Ishikawa (cell line): ENCODE results near the gene RRBP1.

ENCODE experiments used
- CEBPB ChIP-seq: IDR thresholded peaks from 2 replicates; pipeline ENCODE4 v1.6.1; 2012
- CREB1 ChIP-seq: IDR thresholded peaks from 2 replicates; pipeline ENCODE4 v1.6.1; 2012; ENCODE audit warnings: low read depth
- EGR1 ChIP-seq: IDR thresholded peaks from 2 replicates; pipeline ENCODE4 v1.6.1; 2012
- EP300 ChIP-seq: IDR thresholded peaks from 2 replicates; pipeline ENCODE4 v1.6.1; 2012; ENCODE audit warnings: borderline replicate concordance
- FOXM1 ChIP-seq: IDR thresholded peaks from 2 replicates; pipeline ENCODE4 v1.6.1; 2012; ENCODE audit warnings: low read depth, borderline replicate concordance
- RAD21 ChIP-seq: IDR thresholded peaks from 2 replicates; pipeline ENCODE4 v1.6.1; 2012; ENCODE audit warnings: low read depth
- TAF1 ChIP-seq: IDR thresholded peaks from 2 replicates; pipeline ENCODE4 v1.6.1; 2012; ENCODE audit warnings: low read depth, mild to moderate bottlenecking
- TCF12 ChIP-seq: IDR thresholded peaks from 2 replicates; pipeline ENCODE4 v1.6.1; 2012; ENCODE audit warnings: low read depth
- TEAD4 ChIP-seq: IDR thresholded peaks from 2 replicates; pipeline ENCODE4 v1.6.1; 2012
- YY1 ChIP-seq: IDR thresholded peaks from 2 replicates; pipeline ENCODE4 v1.6.1; 2012; ENCODE audit warnings: low read depth
- ZBTB7A ChIP-seq: IDR thresholded peaks from 2 replicates; pipeline ENCODE4 v1.6.1; 2012; ENCODE audit warnings: low read depth
- TF ChIP-seq, protein P1 (sequence below): IDR thresholded peaks from 2 replicates; pipeline ENCODE4 v1.6.1; 2012
- TF ChIP-seq, protein P2 (sequence below): IDR thresholded peaks from 2 replicates; pipeline ENCODE4 v1.6.1; 2012

DNA sequence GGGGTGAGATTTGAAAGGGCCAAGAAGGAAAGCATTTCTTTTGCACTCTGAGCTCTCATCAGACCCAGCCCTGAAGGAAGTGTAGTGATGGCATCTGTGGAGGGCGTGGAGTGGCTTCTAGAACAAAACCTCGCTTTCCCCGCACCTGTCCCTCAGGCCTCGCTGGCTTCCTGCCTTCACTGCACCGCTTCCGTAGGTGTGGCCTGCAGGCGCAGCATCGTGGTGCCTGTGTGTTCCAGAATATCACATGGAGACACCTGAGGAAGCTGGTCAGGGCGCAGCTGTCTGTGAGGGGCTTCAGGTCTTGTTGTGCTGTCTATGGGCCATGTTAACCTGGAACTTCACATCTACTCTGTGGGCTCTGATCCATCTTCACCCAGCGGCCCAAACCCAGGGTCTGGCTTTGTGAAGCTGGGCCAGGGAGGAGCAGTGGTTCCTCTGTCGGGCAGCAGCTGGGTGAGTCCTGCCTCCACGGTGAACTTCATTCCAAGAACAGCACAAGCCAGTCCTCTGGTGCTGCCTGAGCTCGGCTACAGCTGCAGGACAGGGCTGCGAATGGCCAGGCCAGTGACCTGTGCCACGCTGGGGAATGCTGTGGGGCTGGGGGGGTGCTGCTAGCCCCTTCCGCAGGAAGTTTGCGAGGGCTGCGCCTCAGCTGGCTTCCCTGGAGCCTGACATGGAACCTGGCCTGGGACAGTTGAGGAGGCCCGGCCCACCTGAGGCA lies 71.3 kb downstream of the RRBP1 start:
- no peak for TF ChIP-seq TAF1
- TF ChIP-seq CREB1, result no peak
- TF ChIP-seq, protein P1, sequence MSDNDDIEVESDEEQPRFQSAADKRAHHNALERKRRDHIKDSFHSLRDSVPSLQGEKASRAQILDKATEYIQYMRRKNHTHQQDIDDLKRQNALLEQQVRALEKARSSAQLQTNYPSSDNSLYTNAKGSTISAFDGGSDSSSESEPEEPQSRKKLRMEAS, result no peak
- TF ChIP-seq, protein P2, sequence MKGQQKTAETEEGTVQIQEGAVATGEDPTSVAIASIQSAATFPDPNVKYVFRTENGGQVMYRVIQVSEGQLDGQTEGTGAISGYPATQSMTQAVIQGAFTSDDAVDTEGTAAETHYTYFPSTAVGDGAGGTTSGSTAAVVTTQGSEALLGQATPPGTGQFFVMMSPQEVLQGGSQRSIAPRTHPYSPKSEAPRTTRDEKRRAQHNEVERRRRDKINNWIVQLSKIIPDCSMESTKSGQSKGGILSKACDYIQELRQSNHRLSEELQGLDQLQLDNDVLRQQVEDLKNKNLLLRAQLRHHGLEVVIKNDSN, result no peak
- TF ChIP-seq EP300, result no peak
- TF ChIP-seq FOXM1, result no peak
- TF ChIP-seq YY1, result no peak
- no peak for TF ChIP-seq TEAD4
- no peak for TF ChIP-seq EGR1
- TF ChIP-seq RAD21, result no peak
- TF ChIP-seq TCF12, result no peak
- no peak for TF ChIP-seq CEBPB
- TF ChIP-seq ZBTB7A, result no peak
